Nucleus accumbens (tissue), 56 donors: ENCODE measurements around the gene GRM4.

Source experiments
- DNase-seq, 56 donors: peaks; one replicate each; lab custom pipeline; 2025; lab: John Stamatoyannopoulos, UW

GRM4 gene

DNA sequence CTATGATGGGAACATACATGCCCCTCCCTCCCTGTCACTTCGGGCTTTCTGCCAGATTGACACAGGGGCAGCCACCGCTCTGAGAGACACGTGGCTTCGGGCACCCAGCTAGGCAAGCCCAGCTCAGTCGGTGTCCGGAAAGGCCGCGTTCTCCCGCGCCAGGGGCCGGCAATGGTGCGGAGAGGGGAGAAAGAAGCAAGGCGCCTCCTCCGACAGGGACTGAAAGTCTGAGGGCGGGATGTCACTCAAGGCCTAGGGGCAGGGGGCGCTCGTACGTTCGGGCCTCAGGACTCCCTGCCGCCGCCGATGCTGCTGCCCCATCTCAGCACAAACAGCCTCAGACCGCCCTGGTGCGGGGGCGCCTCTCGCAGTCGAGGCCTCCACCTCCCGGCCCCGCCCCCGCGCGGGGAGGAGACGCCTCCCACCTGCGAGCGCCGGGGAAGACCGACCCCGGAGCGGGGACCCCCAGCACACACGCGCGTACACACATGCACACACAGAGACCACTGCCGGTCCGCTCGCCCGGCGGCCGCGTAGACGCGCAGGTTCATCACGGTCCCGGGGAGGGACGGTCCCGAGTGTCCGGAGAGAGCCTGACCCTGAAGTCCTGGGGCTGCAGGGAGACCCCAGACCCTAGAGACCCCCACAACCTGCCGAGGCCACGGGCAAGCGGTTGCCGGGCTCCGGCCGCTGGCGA, 1.9 kb downstream of the GRM4 start:
- peak in 19 of 56 donors; percentile 10 to 64 (median 30) for DNase-seq

- peak in 1 of 56 donors; percentile 31 for DNase-seq
These were observed 2.5 kb downstream of the GRM4 start for GRCh38 chr6:34143196-34143883.

DNA sequence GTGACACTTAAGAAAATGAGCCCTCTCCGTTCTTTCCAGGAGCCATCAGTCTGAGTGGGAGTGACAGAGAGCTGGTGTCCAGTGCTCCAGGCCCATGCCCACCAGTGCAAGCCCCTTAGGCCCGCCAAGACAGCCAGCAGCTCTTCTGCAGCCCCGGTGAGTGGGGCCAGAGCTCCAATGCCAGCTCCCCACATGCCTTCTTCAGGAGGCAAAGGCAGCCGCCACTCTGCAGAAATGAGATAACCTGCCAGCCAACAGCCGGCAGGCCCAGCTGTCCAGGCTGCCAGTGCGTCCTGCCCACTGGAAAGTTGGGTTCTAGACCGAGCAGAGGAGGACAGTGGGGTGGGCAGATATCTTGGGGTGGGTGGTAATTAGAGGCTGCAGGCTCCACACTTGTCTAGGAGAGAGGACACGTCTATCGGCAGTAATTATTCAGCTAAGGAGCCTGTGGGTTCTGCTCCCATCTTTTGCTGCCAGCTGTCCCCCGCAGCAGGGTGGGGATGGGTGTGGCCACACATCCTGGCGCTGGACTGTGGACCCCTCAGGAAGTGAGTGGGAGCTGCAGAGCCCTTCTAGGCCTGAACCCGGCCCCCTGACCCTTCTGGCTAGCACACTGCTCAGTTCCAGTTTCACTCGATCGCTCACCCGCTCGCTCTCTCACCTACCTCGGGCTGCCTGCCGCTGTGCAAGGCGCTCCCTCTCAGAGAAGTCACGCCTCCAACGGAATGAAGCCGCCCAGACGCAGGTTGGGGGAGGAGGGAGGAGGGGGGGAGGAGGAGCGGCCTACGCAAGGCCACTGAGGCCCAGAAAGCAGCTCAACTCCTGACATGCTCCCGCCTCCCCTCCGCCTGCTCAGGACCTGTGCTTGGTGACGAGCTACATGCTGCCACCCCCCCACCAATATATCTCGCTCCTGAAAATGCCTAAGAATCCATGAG, 3.6 kb downstream of the GRM4 start:
- peak in 37 of 56 donors; percentile 13 to 87 (median 50) for DNase-seq

- DNase-seq = no peak
These were observed 5.8 kb downstream of the GRM4 start for GRCh38 chr6:34140075-34140474.

DNA sequence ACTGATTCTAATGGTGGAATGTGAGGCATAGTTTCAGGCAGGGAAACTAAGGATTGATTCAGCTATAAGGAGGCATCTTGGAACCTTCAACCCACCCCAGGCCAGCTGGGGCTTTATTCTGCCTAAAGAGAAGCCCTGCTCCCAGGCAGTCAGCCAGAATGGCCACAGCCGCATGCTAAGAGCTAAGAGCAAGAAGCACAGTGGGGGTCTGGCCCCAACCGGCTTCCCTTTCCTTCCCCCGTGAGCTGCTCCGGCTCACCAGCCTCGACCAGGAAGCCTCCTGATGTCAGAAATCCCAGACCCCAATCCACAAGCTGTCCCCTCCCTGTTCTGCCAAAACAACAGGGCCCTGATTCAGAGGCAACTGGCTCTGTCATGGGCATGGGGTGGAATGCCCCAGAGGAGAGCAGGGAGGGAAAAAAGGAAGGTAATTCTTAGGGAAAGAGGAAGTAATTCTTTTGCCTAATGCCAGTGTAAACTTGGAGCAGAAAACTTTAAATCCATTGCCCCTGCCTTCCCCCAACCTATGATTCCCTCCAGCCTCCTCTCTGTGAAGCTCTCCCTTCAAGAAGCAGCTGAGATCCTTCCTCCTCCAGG, 6.9 kb downstream of the GRM4 start:
- DNase-seq = no peak

GRCh38 chr6:34138191-34138590, 7.7 kb downstream of the GRM4 start:
- no peak for DNase-seq

GRCh38 chr6:34135541-34135940, 10.3 kb downstream of the GRM4 start:
- no peak for DNase-seq

DNA sequence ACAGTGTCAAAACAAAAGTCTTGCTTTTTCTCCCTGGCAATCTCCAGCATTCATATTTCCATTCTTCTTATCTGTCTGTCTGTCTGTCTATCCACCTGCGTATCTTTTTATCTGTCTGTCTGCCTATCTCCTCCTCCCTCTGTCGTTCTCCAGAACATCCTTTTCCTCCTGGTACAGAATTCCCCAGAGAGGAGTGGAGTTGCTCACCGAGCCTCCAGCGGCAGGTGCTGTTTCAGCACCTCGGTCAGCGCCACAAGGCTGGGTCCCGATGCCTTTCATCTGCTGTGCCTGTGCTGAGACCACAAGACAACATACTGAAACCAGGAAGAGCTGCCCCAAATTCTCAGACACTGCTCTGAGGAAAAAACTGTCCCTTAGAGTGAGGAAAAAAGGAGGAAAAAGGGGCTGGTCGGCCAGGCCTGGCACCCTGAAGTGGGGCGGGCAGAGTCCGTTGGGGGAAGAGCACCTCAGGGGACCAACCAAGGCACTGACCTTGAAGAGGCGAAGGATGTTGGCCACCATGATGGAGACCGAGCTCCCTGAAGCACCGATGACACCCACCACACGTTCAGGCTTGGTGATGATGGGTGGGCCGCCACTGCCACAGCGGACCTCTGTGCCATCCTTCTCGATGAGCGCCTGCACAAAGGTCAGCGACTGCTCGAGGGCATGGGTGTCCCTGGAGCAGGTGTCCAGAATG, 13.3 kb downstream of the GRM4 start:
- DNase-seq = peak in 8 of 56 donors; percentile 2 to 47 (median 14)

- DNase-seq = peak in 22 of 56 donors; percentile 6 to 67 (median 20)
These were observed 14.3 kb downstream of the GRM4 start for GRCh38 chr6:34131326-34132290.

GRCh38 chr6:34130862-34131261, 15.0 kb downstream of the GRM4 start:
- DNase-seq = no peak

DNA sequence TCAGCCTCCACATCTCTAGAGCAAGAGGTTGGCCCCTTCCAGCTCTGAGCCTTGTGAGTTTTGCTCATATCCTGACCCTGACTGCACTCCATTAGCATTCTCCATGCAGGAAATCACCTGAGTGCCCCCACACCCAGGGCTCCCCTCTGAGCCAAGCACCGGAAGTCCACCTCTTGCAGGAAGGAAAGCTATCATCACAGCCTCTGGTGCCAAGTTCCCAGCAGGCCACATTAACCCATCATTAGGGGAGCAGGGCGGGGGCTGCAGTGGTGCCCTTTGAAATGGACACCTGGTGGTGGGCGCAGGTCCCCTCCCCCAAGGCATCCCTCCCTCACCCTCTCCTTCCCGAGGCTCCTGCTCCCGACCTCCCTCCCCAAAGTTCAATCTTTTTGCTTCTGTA, 16.1 kb downstream of the GRM4 start:
- no peak for DNase-seq

DNA sequence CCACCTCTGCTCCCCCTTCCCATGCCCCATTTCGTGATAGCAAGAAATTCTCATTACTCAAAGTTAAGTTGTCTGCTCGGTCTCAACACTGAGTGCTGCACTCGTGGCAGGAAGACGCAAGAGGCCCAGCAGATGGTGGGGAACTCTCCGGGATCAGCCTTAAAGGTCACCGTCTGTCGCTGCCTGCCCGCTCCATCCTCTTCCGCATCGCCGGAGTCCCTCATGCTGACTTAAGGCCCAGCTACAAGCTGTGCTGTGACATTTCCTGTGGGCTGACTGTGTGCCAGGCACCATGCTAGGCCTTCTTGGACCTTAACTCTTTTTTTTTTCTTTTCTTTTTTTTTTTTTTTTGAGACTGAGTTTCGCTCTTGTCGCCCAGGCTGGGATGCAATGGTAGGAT, 17.8 kb downstream of the GRM4 start:
- no peak for DNase-seq

GRCh38 chr6:34126419-34126818, 19.5 kb downstream of the GRM4 start:
- DNase-seq = no peak

- DNase-seq = no peak
These were observed 19.9 kb downstream of the GRM4 start for GRCh38 chr6:34125939-34126338.

DNA sequence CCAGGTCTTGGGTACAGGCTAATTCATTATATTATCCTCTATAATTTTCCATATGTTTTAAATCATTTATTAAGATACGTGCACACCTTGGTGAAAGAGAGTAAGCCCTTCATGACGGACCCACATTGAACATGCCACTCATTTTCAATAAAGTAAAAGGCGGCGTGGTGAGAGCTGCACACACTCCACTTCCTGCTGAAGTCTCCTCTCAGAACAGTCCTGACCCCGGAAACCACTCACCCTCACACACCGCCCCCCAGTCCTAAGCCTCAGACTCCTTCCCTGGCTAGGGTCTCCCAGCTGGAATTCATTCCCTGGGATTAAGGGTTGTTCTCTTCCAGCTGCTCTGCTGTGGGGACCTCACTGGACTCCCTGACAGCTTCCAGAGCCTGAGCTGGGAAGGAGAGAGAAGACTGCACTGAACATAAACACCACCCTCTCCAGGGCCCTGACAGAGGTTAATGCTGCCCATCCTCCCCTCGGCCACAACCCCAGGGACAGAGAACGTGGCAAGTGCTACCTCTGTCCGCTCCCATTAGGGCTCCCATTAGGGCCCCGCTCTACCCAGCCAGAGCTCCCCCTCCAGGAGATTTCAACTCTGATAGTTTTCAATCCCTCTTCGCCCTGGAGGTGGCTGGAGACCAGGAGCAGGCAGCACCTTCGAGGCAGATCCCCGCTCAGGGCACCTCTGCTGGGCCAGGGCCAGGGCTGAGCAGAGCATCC, 24.8 kb downstream of the GRM4 start:
- DNase-seq = no peak

DNA sequence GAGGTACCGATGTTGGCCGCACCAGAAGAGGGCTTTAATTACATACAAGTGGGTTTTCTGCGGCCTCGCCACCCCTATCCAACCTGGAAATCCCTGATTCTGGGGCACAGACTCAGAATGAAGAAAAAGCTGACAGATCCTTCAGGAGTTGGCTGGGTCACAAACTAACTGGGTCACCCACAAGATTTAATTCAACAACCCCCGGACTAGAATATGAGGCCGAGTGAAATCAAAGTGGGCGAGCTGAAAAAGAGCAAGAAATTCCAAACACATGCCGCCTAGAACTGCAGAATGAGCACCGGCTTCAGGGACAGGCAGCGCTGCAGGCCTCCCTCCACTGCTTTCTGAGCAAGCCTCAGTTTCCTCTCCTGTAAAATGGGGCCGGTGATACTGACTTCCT, 30.0 kb downstream of the GRM4 start:
- no peak for DNase-seq

DNA sequence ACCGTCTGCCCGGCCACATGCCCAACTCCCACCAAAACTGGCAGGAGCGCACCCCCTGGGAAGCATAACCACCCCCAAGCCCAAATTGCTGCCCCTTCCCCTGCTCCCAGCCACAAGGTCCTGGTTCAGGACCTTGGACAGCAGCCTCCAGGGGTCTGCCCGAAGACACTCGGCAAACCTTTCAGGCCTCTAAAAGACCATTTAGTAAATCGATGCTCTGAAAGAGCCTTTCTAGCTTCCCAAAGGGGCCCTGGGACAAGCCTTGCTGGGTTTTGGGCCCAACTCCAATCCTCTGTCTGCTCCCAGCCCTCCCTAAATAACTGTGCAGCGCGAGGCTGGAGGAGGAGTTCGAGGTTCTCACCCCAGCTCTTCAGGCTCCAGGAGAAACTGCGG, 30.5 kb downstream of the GRM4 start:
- peak in 1 of 56 donors; percentile 7 for DNase-seq
